CD4-positive, alpha-beta T cell treated with Interleukin-6 at 100 ng/mL for 8 hours (primary cell): Measurements from ENCODE around the gene LRIT1.
"Not testable (repeated sequence)": the region's sequence is repeated elsewhere in the genome, so short reads cannot be mapped to it uniquely, and the experiment has no call there.

ENCODE experiments used
- DNase-seq: peaks from one replicate; pipeline ENCODE4 v3.0.0-alpha.2; 2020; ENCODE audit warnings: mixed read lengths, low spot score

LRIT1 gene

GRCh38 chr10:84241185-84241790 lies at the start of gene LRIT1:
TSS of gene LRIT1 (minus strand) at chr10:84241546. CDS start at chr10:84241439, 107 bp downstream.
- no peak for DNase-seq

GRCh38 chr10:84290235-84290634 lies 48.9 kb upstream of the LRIT1 start:
- DNase-seq, result no peak

GRCh38 chr10:84289521-84290200 lies 48.3 kb upstream of the LRIT1 start:
- no peak for DNase-seq

GRCh38 chr10:84288151-84288550 lies 46.8 kb upstream of the LRIT1 start:
- no peak for DNase-seq

- DNase-seq, result no peak
Observed at GRCh38 chr10:84286695-84287094, 45.3 kb upstream of the LRIT1 start.

- not testable (repeated sequence) for DNase-seq
Observed at GRCh38 chr10:84279876-84280475, 38.6 kb upstream of the LRIT1 start.

- no peak for DNase-seq
Observed at GRCh38 chr10:84270708-84271107, 29.4 kb upstream of the LRIT1 start.

GRCh38 chr10:84269773-84270172 lies 28.4 kb upstream of the LRIT1 start:
- no peak for DNase-seq

GRCh38 chr10:84269162-84269561 lies 27.8 kb upstream of the LRIT1 start:
- DNase-seq, result no peak

GRCh38 chr10:84267503-84268126 lies 26.3 kb upstream of the LRIT1 start:
- DNase-seq, result peak; percentile 43

- no peak for DNase-seq
Observed at GRCh38 chr10:84265418-84265817, 24.1 kb upstream of the LRIT1 start.

GRCh38 chr10:84264611-84265141 lies 23.3 kb upstream of the LRIT1 start:
- DNase-seq, result peak; percentile 62

- no peak for DNase-seq
Observed at GRCh38 chr10:84263716-84264115, 22.4 kb upstream of the LRIT1 start.

- no peak for DNase-seq
Observed at GRCh38 chr10:84262190-84262956, 21.0 kb upstream of the LRIT1 start.

- DNase-seq, result no peak
Observed at GRCh38 chr10:84261236-84261915, 20.0 kb upstream of the LRIT1 start.

- DNase-seq, result no peak
Observed at GRCh38 chr10:84258034-84258695, 16.8 kb upstream of the LRIT1 start.

GRCh38 chr10:84257343-84258020 lies 16.1 kb upstream of the LRIT1 start:
- DNase-seq, result no peak

GRCh38 chr10:84256510-84257342 lies 15.4 kb upstream of the LRIT1 start:
- DNase-seq, result peak; percentile 10
